WTC11 (cell line): ENCODE results near the gene ANKS6.

Experiments used
- FOXJ3 ChIP-seq: sonication (generic); formaldehyde crosslinking; IDR thresholded peaks from 2 replicates; pipeline ENCODE4 v1.9.0; 2021; ENCODE audit warnings: missing genetic modification reagents, mild to moderate bottlenecking, borderline replicate concordance
- RORB ChIP-seq: fragments of 250-450 bp; sonication (Bioruptor Pico); IDR thresholded peaks from 2 replicates; pipeline ENCODE4 v1.9.0; 2021; ENCODE audit warnings: mild to moderate bottlenecking
- TF ChIP-seq, protein P1 (sequence below): fragments of 200-600 bp; IDR thresholded peaks from 2 replicates; pipeline ENCODE4 v1.8.0; 2022; ENCODE audit warnings: antibody characterized with exemption
- TF ChIP-seq, protein P2 (sequence below): sonication (generic); formaldehyde crosslinking; IDR thresholded peaks from 2 replicates; pipeline ENCODE4 v1.8.0; 2022; ENCODE audit warnings: mild to moderate bottlenecking, missing genetic modification reagents
- TF ChIP-seq, protein P3 (sequence below): sonication (generic); formaldehyde crosslinking; IDR thresholded peaks from 2 replicates; pipeline ENCODE4 v1.8.1; 2022; ENCODE audit warnings: low read depth, mild to moderate bottlenecking, moderate library complexity, missing genetic modification reagents, borderline replicate concordance
- TF ChIP-seq, protein P4 (sequence below): sonication (generic); formaldehyde crosslinking; IDR thresholded peaks from 2 replicates; pipeline ENCODE4 v1.8.1; 2022; ENCODE audit warnings: mild to moderate bottlenecking, missing genetic modification reagents, moderate library complexity, borderline replicate concordance

GRCh38 chr9:98736226-98736625, 60.1 kb downstream of the ANKS6 start:
- TF ChIP-seq, protein P1, sequence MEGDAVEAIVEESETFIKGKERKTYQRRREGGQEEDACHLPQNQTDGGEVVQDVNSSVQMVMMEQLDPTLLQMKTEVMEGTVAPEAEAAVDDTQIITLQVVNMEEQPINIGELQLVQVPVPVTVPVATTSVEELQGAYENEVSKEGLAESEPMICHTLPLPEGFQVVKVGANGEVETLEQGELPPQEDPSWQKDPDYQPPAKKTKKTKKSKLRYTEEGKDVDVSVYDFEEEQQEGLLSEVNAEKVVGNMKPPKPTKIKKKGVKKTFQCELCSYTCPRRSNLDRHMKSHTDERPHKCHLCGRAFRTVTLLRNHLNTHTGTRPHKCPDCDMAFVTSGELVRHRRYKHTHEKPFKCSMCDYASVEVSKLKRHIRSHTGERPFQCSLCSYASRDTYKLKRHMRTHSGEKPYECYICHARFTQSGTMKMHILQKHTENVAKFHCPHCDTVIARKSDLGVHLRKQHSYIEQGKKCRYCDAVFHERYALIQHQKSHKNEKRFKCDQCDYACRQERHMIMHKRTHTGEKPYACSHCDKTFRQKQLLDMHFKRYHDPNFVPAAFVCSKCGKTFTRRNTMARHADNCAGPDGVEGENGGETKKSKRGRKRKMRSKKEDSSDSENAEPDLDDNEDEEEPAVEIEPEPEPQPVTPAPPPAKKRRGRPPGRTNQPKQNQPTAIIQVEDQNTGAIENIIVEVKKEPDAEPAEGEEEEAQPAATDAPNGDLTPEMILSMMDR = no peak
- TF ChIP-seq RORB (CRISPR knock-in tag) (no peak), FOXJ3 (no peak)
- TF ChIP-seq, protein P2, sequence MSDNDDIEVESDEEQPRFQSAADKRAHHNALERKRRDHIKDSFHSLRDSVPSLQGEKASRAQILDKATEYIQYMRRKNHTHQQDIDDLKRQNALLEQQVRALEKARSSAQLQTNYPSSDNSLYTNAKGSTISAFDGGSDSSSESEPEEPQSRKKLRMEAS (CRISPR knock-in tag) = no peak
- TF ChIP-seq, protein P3, sequence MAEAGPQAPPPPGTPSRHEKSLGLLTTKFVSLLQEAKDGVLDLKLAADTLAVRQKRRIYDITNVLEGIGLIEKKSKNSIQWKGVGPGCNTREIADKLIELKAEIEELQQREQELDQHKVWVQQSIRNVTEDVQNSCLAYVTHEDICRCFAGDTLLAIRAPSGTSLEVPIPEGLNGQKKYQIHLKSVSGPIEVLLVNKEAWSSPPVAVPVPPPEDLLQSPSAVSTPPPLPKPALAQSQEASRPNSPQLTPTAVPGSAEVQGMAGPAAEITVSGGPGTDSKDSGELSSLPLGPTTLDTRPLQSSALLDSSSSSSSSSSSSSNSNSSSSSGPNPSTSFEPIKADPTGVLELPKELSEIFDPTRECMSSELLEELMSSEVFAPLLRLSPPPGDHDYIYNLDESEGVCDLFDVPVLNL (CRISPR knock-in tag) = no peak
- TF ChIP-seq, protein P4, sequence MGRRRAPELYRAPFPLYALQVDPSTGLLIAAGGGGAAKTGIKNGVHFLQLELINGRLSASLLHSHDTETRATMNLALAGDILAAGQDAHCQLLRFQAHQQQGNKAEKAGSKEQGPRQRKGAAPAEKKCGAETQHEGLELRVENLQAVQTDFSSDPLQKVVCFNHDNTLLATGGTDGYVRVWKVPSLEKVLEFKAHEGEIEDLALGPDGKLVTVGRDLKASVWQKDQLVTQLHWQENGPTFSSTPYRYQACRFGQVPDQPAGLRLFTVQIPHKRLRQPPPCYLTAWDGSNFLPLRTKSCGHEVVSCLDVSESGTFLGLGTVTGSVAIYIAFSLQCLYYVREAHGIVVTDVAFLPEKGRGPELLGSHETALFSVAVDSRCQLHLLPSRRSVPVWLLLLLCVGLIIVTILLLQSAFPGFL (CRISPR knock-in tag) = no peak
